Prostate gland (tissue), 2 donors: ENCODE measurements around the gene BCOR.

Experiments
- POLR2A ChIP-seq: fragments of 450-650 bp; IDR thresholded peaks from one replicate; pipeline ENCODE4 v1.6.1; 2016; ENCODE audit warnings: antibody characterized with exemption, mild to moderate bottlenecking
- POLR2AphosphoS5 ChIP-seq: sonication (generic); formaldehyde crosslinking; IDR thresholded peaks from one replicate; pipeline ENCODE4 v1.6.1; 2017; ENCODE audit warnings: antibody characterized with exemption
- TF ChIP-seq, protein P1 (sequence below), 4 experiments: fragments of 200-600 bp in 2 of 4; fragments of 450-650 bp in 2 of 4; sonication (generic) in 2 of 4; IDR thresholded peaks; 1 replicate in 3 of 4; 2 replicates in 1 of 4; pipeline ENCODE4 v1.5.1; 2016 to 2019; ENCODE audit warnings: antibody characterized with exemption in 4 of 4, mild to moderate bottlenecking in 2 of 4, moderate library complexity in 2 of 4

DNA sequence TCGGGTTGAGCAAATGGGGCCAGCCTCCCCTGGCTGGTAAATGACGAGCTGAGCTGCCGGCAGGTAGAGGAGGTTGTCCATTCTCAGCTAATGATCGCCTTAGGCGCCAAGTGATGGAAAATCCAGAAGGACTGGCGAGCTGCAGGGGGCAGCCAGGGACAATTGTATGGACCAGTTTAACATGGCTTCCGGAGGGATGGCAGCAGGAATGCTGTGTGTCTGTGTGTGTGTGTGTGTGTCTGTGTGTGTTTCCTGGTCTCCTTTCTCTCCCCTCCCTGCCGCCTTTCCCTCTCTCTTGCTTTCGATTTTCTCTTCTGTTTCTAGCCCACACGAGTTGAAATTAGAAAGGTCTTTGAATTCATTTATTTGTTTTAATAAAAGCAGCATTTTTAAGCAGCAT, 45.2 kb upstream of the BCOR start:
- TF ChIP-seq POLR2AphosphoS5 (no peak), POLR2A (no peak)
- TF ChIP-seq, protein P1, sequence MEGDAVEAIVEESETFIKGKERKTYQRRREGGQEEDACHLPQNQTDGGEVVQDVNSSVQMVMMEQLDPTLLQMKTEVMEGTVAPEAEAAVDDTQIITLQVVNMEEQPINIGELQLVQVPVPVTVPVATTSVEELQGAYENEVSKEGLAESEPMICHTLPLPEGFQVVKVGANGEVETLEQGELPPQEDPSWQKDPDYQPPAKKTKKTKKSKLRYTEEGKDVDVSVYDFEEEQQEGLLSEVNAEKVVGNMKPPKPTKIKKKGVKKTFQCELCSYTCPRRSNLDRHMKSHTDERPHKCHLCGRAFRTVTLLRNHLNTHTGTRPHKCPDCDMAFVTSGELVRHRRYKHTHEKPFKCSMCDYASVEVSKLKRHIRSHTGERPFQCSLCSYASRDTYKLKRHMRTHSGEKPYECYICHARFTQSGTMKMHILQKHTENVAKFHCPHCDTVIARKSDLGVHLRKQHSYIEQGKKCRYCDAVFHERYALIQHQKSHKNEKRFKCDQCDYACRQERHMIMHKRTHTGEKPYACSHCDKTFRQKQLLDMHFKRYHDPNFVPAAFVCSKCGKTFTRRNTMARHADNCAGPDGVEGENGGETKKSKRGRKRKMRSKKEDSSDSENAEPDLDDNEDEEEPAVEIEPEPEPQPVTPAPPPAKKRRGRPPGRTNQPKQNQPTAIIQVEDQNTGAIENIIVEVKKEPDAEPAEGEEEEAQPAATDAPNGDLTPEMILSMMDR (IDR thresholded peaks at IDR 0.05) = no peak
